DND-41 (cell line): ENCODE data around the gene PRKCZ.

Source experiments
- ATAC-seq: fragments of 200-7000 bp; cut with Tn5 transposase; 3 replicates; pipeline ENCODE4 v1.9.1; 2021; ENCODE audit warnings: low read depth; ENCODE audit not compliant: insufficient read depth
- DNase-seq: peaks from one replicate; pipeline ENCODE4 v3.0.0-alpha.2; 2020
- H2AFZ ChIP-seq: 2 replicates; pipeline ENCODE4 v1.6.0; 2012; ENCODE audit warnings: low read depth, low read length
- H3K27ac ChIP-seq: 2 replicates; pipeline ENCODE4 v1.5.1; 2012; ENCODE audit warnings: low read length, inconsistent platforms
- H3K27me3 ChIP-seq: fragments of 200-600 bp; sonication (generic); 2 replicates; pipeline ENCODE4 v1.6.0; 2012; ENCODE audit warnings: low read length, mild to moderate bottlenecking, inconsistent platforms; ENCODE audit not compliant: insufficient read depth, poor library complexity
- H3K36me3 ChIP-seq: 2 replicates; pipeline ENCODE4 v1.5.1; 2012; ENCODE audit warnings: low read length, inconsistent platforms; ENCODE audit not compliant: insufficient read depth
- H3K4me1 ChIP-seq: 2 replicates; pipeline ENCODE4 v1.5.1; 2012; ENCODE audit warnings: mild to moderate bottlenecking, low read length; ENCODE audit not compliant: insufficient read depth
- H3K4me2 ChIP-seq: 2 replicates; pipeline ENCODE4 v1.6.0; 2012; ENCODE audit warnings: mild to moderate bottlenecking, moderate library complexity, low read length, inconsistent platforms; ENCODE audit not compliant: insufficient read depth
- H3K4me3 ChIP-seq, 2 experiments: fragments of 200-600 bp in 1 of 2; shearing (Covaris generic) in 1 of 2; 2 replicates each; pipeline ENCODE4 v1.5.1; 2012 to 2016; ENCODE audit warnings: inconsistent platforms in 2 of 2, low read length in 2 of 2, mild to moderate bottlenecking in 2 of 2, low read depth in 1 of 2, moderate library complexity in 1 of 2
- H3K79me2 ChIP-seq: 2 replicates; pipeline ENCODE4 v1.6.0; 2012; ENCODE audit warnings: low read length, inconsistent platforms; ENCODE audit not compliant: insufficient read depth
- H3K9ac ChIP-seq: 2 replicates; pipeline ENCODE4 v1.6.0; 2012; ENCODE audit warnings: low read depth, mild to moderate bottlenecking, inconsistent platforms, low read length, moderate library complexity
- H3K9me3 ChIP-seq: 2 replicates; pipeline ENCODE4 v1.5.1; 2012; ENCODE audit warnings: low read length, moderate library complexity, mild to moderate bottlenecking, inconsistent platforms; ENCODE audit not compliant: insufficient read depth, severe bottlenecking
- H4K20me1 ChIP-seq: 2 replicates; pipeline ENCODE4 v1.6.0; 2012; ENCODE audit warnings: low read length; ENCODE audit not compliant: insufficient read depth
- CTCF ChIP-seq: IDR thresholded peaks from 2 replicates; pipeline ENCODE4 v1.5.1; 2012; ENCODE audit warnings: borderline replicate concordance, low read length, moderate library complexity, mild to moderate bottlenecking; ENCODE audit not compliant: poor library complexity, severe bottlenecking; ENCODE audit errors: extremely low read depth
- EZH2 ChIP-seq: IDR thresholded peaks from 3 replicates; pipeline ENCODE4 v1.6.1; 2012; ENCODE audit warnings: borderline replicate concordance, low read depth, mild to moderate bottlenecking, moderate library complexity, low read length, inconsistent platforms; ENCODE audit not compliant: severe bottlenecking

The PRKCZ gene

GRCh38 chr1:2195785-2196184 is 145.6 kb downstream of the PRKCZ start:
- H3K27ac ChIP-seq: peak overlapping the region; percentile 92
- peaks cover 13% of the 10 kb centered on the region for H3K36me3 ChIP-seq
- H3K4me2 ChIP-seq: peak overlapping the region; percentile 70
- no peak for TF ChIP-seq CTCF
- TF ChIP-seq EZH2: no peak
- peak overlapping the region; percentile 89 for H2AFZ ChIP-seq
- H3K4me1 ChIP-seq: peaks cover 34% of the 10 kb centered on the region
- H3K79me2 ChIP-seq: peaks cover 26% of the 10 kb centered on the region
- no peak for ATAC-seq
- H3K9me3 ChIP-seq: no peaks in the 10 kb centered on the region
- H3K4me3 ChIP-seq: peak overlapping the region in 1 of 2 experiments; percentile 65; a peak in 2 of 4 replicates
- no peak for DNase-seq
- H3K27me3 ChIP-seq: no peaks in the 10 kb centered on the region
- peak overlapping the region; percentile 66 for H3K9ac ChIP-seq
- no peaks in the 10 kb centered on the region; the same call in 1 of the 2 replicates for H4K20me1 ChIP-seq

- Histone ChIP-seq H3K4me2 (no peak overlapping the region), H3K4me3 (no peak overlapping the region), H3K9ac (no peak overlapping the region), H3K27ac (no peak overlapping the region), H3K79me2 (peaks cover 19% of the 10 kb centered on the region), H3K4me1 (peaks cover 32% of the 10 kb centered on the region), H4K20me1 (no peaks in the 10 kb centered on the region), H2AFZ (no peak overlapping the region), H3K36me3 (peaks cover 10% of the 10 kb centered on the region), H3K27me3 (no peaks in the 10 kb centered on the region), H3K9me3 (no peaks in the 10 kb centered on the region)
- TF ChIP-seq CTCF (no peak), EZH2 (no peak)
- ATAC-seq (no peak), DNase-seq (no peak)
Measured at GRCh38 chr1:2196901-2197638, 146.9 kb downstream of the PRKCZ start.

GRCh38 chr1:2197707-2198165 is 147.5 kb downstream of the PRKCZ start:
- ATAC-seq (no peak), DNase-seq (no peak)
- no peak overlapping the region for H3K27ac ChIP-seq
- no peaks in the 10 kb centered on the region for H3K9me3 ChIP-seq
- H3K4me3 ChIP-seq: no peak overlapping the region
- TF ChIP-seq EZH2: no peak
- no peak for TF ChIP-seq CTCF
- H2AFZ ChIP-seq: no peak overlapping the region
- H3K27me3 ChIP-seq: no peaks in the 10 kb centered on the region
- H3K9ac ChIP-seq: no peak overlapping the region
- H3K79me2 ChIP-seq: peaks cover 13% of the 10 kb centered on the region
- no peak overlapping the region for H3K4me2 ChIP-seq
- H3K36me3 ChIP-seq: peaks cover 7% of the 10 kb centered on the region
- peaks cover 25% of the 10 kb centered on the region for H3K4me1 ChIP-seq
- no peaks in the 10 kb centered on the region for H4K20me1 ChIP-seq
